OCI-LY7 (cell line): Measurements from ENCODE around the gene PRKD2. TPM values are rescaled to one million over a fixed set of nuclear protein-coding genes. Genes with fewer than 3 reads are reported as not detected.

ENCODE experiments used
- BruUV-seq: library from RNA; stranded (reverse); fragments of 400-500 nt; replicated peaks from 2 replicates; lab custom pipeline; 2021; lab: Mats Ljungman, UMichigan
- CTCF ChIA-PET: fragments of 300-600 bp; sonication (Branson Sonifier 250); formaldehyde crosslinking; loops from one replicate; lab custom pipeline; 2022; ENCODE audit warnings: antibody characterized with exemption; ENCODE audit not compliant: unreplicated experiment; lab: Charles Lee
- POLR2A ChIA-PET: fragments of 300-600 bp; sonication (Branson Sonifier 250); formaldehyde crosslinking; loops from one replicate; lab custom pipeline; 2022; ENCODE audit warnings: antibody characterized with exemption; lab: Charles Lee
- DNase-seq: peaks from one replicate; pipeline ENCODE4 v3.0.0-alpha.2; 2015; ENCODE audit warnings: low spot score
- H2AFZ ChIP-seq: fragments of 200-600 bp; sonication (generic), shearing (Covaris generic); 2 replicates; pipeline ENCODE4 v1.6.1; 2014; ENCODE audit warnings: mild to moderate bottlenecking, antibody characterized with exemption, low read length, moderate library complexity
- H3K27ac ChIP-seq: fragments of 200-600 bp; sonication (generic); 2 replicates; pipeline ENCODE4 v1.5.1; 2014; ENCODE audit warnings: mixed run types, low read depth, mild to moderate bottlenecking, moderate library complexity, low read length, inconsistent platforms; ENCODE audit not compliant: poor library complexity, severe bottlenecking
- H3K36me3 ChIP-seq: fragments of 200-600 bp; sonication (generic); 2 replicates; pipeline ENCODE4 v1.6.1; 2014; ENCODE audit warnings: mild to moderate bottlenecking, antibody characterized with exemption, low read length, moderate library complexity, mixed read lengths; ENCODE audit not compliant: insufficient read depth
- H3K4me1 ChIP-seq: fragments of 200-600 bp; sonication (generic); 2 replicates; pipeline ENCODE4 v1.5.1; 2014; ENCODE audit warnings: mild to moderate bottlenecking, low read length; ENCODE audit not compliant: insufficient read depth, poor library complexity, severe bottlenecking
- H3K4me2 ChIP-seq: fragments of 200-600 bp; sonication (generic); 2 replicates; pipeline ENCODE4 v1.6.1; 2014; ENCODE audit warnings: mild to moderate bottlenecking, low read length
- H3K4me3 ChIP-seq: fragments of 200-600 bp; sonication (generic); 2 replicates; pipeline ENCODE4 v1.5.1; 2014; ENCODE audit warnings: mild to moderate bottlenecking, low read depth, low read length; ENCODE audit not compliant: poor library complexity, severe bottlenecking
- H3K79me2 ChIP-seq: fragments of 200-600 bp; sonication (generic); 2 replicates; pipeline ENCODE4 v1.6.1; 2016; ENCODE audit warnings: low read depth, mild to moderate bottlenecking, low read length, moderate library complexity, mixed read lengths; ENCODE audit not compliant: insufficient read depth
- H3K9me2 ChIP-seq: fragments of 200-600 bp; sonication (generic); 2 replicates; pipeline ENCODE4 v1.6.1; 2016; ENCODE audit warnings: mild to moderate bottlenecking, low read length, mixed read lengths; ENCODE audit not compliant: insufficient read depth
- H3K9me3 ChIP-seq: fragments of 200-600 bp; sonication (generic); 2 replicates; pipeline ENCODE4 v1.6.1; 2014; ENCODE audit warnings: mild to moderate bottlenecking, mixed run types, low read length, mixed read lengths
- H4K20me1 ChIP-seq: fragments of 200-600 bp; sonication (generic); 2 replicates; pipeline ENCODE4 v1.6.1; 2014; ENCODE audit warnings: mild to moderate bottlenecking, antibody characterized with exemption, low read length, moderate library complexity, mixed read lengths; ENCODE audit not compliant: insufficient read depth
- EZH2phosphoT487 ChIP-seq: fragments of 200-600 bp; sonication (generic); IDR thresholded peaks from 2 replicates; pipeline ENCODE4 v1.6.1; 2018; ENCODE audit warnings: low read depth, borderline replicate concordance, mild to moderate bottlenecking, mixed run types, antibody characterized with exemption, low read length, moderate library complexity, mixed read lengths
- intact Hi-C: fragments of 100-400 bp; cut with micrococcal nuclease; formaldehyde crosslinking; loops from one replicate; pipeline ENCODE4 v1.10.0; 2022; ENCODE audit not compliant: unreplicated experiment
- total RNA-seq, 2 experiments: library from RNA; depleted of rRNA in 1 of 2; stranded (reverse); fragments of >200 nt in 1 of 2; shearing (Covaris generic) in 1 of 2; gene quantifications; 2 replicates each; pipeline ENCODE4 v1.2.3, GENCODE V29; 2014 to 2022
- TF ChIP-seq, protein P1 (sequence below): fragments of 200-600 bp; sonication (generic); conservative IDR thresholded peaks from 2 replicates; pipeline ENCODE4 v1.5.1; 2014; ENCODE audit warnings: mild to moderate bottlenecking, antibody characterized with exemption, low read length, moderate library complexity, mixed read lengths

PRKD2 gene
- total RNA-seq, 2 experiments from 2014 or later, result 30.5 to 89.2 TPM

DNA sequence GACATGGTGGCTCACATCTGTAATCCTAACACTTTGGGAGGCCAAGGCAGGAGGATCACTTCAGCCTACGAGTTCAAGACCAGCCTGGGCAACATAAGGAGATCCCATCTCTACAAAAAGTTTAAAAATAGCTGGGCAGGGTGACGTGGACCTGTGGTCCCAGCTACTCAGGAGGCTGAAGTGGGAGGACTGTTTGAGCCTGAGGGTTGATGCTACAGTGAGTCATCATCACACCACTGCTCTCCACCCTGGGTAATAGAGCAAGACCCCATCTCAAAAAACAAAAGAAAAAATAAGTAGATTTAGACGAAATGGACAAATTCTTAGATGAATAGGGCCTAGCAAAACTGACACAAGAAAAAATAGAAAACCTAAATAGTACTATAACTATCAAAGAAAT lies 70.5 kb downstream of the PRKD2 start:
- Histone ChIP-seq H3K4me2 (no peak overlapping the region), H4K20me1 (no peaks in the 10 kb centered on the region), H3K36me3 (no peaks in the 10 kb centered on the region), H3K79me2 (no peaks in the 10 kb centered on the region), H3K9me3 (no peaks in the 10 kb centered on the region), H3K4me3 (no peak overlapping the region), H3K4me1 (no peaks in the 10 kb centered on the region), H3K27ac (no peak overlapping the region), H2AFZ (no peak overlapping the region), H3K9me2 (no peaks in the 10 kb centered on the region)
- BruUV-seq, result no TSS peak
- ChIA-PET CTCF (no interaction called here), POLR2A (no interaction called here)
- TF ChIP-seq EZH2phosphoT487, result no peak
- TF ChIP-seq, protein P1, sequence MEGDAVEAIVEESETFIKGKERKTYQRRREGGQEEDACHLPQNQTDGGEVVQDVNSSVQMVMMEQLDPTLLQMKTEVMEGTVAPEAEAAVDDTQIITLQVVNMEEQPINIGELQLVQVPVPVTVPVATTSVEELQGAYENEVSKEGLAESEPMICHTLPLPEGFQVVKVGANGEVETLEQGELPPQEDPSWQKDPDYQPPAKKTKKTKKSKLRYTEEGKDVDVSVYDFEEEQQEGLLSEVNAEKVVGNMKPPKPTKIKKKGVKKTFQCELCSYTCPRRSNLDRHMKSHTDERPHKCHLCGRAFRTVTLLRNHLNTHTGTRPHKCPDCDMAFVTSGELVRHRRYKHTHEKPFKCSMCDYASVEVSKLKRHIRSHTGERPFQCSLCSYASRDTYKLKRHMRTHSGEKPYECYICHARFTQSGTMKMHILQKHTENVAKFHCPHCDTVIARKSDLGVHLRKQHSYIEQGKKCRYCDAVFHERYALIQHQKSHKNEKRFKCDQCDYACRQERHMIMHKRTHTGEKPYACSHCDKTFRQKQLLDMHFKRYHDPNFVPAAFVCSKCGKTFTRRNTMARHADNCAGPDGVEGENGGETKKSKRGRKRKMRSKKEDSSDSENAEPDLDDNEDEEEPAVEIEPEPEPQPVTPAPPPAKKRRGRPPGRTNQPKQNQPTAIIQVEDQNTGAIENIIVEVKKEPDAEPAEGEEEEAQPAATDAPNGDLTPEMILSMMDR, result no peak
- intact Hi-C loops, result no loop called here
- no peak for DNase-seq

DNA sequence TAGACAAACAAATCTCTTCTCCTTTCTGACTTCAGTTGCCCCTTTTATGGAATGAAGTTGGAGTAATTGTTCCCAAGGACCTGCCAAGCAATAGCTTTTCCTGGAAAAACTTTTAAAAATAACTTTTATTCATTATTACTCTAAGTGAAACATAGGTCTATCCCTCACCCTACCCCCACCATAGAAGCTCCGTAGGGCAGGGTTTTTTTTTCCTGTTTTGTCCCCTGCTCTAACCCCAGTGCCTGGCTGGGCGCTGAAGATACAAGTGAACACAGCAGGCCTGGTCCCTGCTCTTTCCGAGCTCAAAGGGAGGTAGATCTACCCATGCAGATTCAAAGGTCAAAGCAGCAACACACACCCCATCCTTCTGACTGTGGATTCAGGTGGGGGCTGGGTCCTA lies 72.2 kb downstream of the PRKD2 start:
- H3K4me1 ChIP-seq, result peaks cover 4% of the 10 kb centered on the region
- BruUV-seq, result no TSS peak

DNA sequence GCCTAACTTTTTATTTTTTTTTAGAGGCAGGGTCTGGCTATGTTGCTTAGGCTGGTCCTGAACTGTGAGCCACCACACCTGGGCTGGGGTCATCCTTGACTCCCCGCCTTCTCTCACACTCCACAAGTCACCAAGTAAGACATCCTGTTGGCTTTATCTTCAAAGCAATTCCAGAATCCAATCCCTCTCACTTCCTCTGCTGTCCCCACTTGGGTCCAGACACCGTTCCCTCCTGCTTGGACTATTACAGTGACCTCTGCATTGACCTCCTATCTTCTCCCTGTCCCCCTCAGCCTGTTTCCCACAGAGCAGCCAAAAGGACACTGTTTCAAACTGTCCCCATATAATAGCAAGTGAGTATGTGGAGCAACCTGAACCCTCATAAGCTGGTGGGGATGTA lies 76.3 kb downstream of the PRKD2 start:
- POLR2A ChIA-PET, result no interaction called here

More for the DNA sequence above, 72.2 kb downstream of the PRKD2 start:
- Histone ChIP-seq H2AFZ (no peak overlapping the region), H3K79me2 (no peaks in the 10 kb centered on the region), H3K9me3 (no peaks in the 10 kb centered on the region), H3K4me2 (no peak overlapping the region), H3K36me3 (no peaks in the 10 kb centered on the region), H3K4me3 (no peak overlapping the region), H3K9me2 (no peaks in the 10 kb centered on the region), H4K20me1 (no peaks in the 10 kb centered on the region), H3K27ac (no peak overlapping the region)
- intact Hi-C loops, result no loop called here
- no peak for DNase-seq
- ChIA-PET CTCF (no interaction called here), POLR2A (no interaction called here)
- TF ChIP-seq, protein P1, result no peak
- no peak for TF ChIP-seq EZH2phosphoT487

More for the DNA sequence above, 76.3 kb downstream of the PRKD2 start:
- Histone ChIP-seq H4K20me1 (no peaks in the 10 kb centered on the region), H3K9me3 (no peaks in the 10 kb centered on the region), H3K4me3 (no peak overlapping the region), H3K9me2 (no peaks in the 10 kb centered on the region), H2AFZ (no peak overlapping the region), H3K79me2 (no peaks in the 10 kb centered on the region), H3K4me1 (peaks cover 29% of the 10 kb centered on the region), H3K27ac (no peak overlapping the region), H3K36me3 (no peaks in the 10 kb centered on the region), H3K4me2 (no peak overlapping the region)
- CTCF ChIA-PET, result no interaction called here
- intact Hi-C loops, result no loop called here
- BruUV-seq, result no TSS peak
- TF ChIP-seq EZH2phosphoT487, result no peak
- TF ChIP-seq, protein P1, result no peak
- DNase-seq, result no peak
